Transverse colon (tissue), 4 donors: ENCODE results near the gene L3MBTL4.

Experiments
- POLR2A ChIP-seq: fragments of 450-650 bp; IDR thresholded peaks from one replicate; pipeline ENCODE4 v1.6.1; 2016; ENCODE audit warnings: antibody characterized with exemption, mild to moderate bottlenecking, moderate library complexity
- POLR2AphosphoS5 ChIP-seq, 3 donors: sonication (generic); formaldehyde crosslinking; IDR thresholded peaks; one replicate each; pipeline ENCODE4 v1.6.1; 2016; ENCODE audit warnings: antibody characterized with exemption in 3 of 3
- TF ChIP-seq, protein P1 (sequence below), 5 experiments: fragments of 200-600 bp in 3 of 5; fragments of 450-650 bp in 2 of 5; sonication (generic) in 3 of 5; IDR thresholded peaks; 1 replicate in 2 of 5; 2 replicates in 3 of 5; pipeline ENCODE4 v1.5.1; 2016 to 2017; ENCODE audit warnings: antibody characterized with exemption in 5 of 5, inconsistent platforms in 3 of 5, mild to moderate bottlenecking in 2 of 5, moderate library complexity in 1 of 5

- TF ChIP-seq POLR2A = no peak
- TF ChIP-seq, protein P1, sequence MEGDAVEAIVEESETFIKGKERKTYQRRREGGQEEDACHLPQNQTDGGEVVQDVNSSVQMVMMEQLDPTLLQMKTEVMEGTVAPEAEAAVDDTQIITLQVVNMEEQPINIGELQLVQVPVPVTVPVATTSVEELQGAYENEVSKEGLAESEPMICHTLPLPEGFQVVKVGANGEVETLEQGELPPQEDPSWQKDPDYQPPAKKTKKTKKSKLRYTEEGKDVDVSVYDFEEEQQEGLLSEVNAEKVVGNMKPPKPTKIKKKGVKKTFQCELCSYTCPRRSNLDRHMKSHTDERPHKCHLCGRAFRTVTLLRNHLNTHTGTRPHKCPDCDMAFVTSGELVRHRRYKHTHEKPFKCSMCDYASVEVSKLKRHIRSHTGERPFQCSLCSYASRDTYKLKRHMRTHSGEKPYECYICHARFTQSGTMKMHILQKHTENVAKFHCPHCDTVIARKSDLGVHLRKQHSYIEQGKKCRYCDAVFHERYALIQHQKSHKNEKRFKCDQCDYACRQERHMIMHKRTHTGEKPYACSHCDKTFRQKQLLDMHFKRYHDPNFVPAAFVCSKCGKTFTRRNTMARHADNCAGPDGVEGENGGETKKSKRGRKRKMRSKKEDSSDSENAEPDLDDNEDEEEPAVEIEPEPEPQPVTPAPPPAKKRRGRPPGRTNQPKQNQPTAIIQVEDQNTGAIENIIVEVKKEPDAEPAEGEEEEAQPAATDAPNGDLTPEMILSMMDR (IDR thresholded peaks at IDR 0.05) = no peak
- no peak for TF ChIP-seq POLR2AphosphoS5 (IDR thresholded peaks at IDR 0.05)
These were observed 83.9 kb downstream of the L3MBTL4 start for GRCh38 chr18:6330786-6331185.
